Keratinocyte (primary cell): Measurements from ENCODE around the gene CTNND2.

ENCODE experiments used
- CTCF ChIP-seq, 3 experiments: IDR thresholded peaks in 1 of 3; conservative IDR thresholded peaks in 1 of 3; optimal IDR thresholded peaks in 1 of 3; 2 replicates in 2 of 3; 3 replicates in 1 of 3; pipeline versions ENCODE3 to v1.5.1; 2011; ENCODE audit warnings: low read length in 3 of 3, mild to moderate bottlenecking in 3 of 3, moderate library complexity in 2 of 3, control low read depth in 1 of 3, inconsistent platforms in 1 of 3; ENCODE audit not compliant: insufficient read depth in 2 of 3; ENCODE audit errors: extremely low read depth in 1 of 3
- EZH2 ChIP-seq: IDR thresholded peaks from one replicate; pipeline ENCODE4 v1.6.1; 2012; ENCODE audit warnings: inconsistent platforms, mild to moderate bottlenecking, low read length, moderate library complexity

- no peak for TF ChIP-seq CTCF (optimal IDR thresholded peaks at IDR 0.05 in 1 of 3, IDR thresholded peaks at IDR 0.05 in 1 of 3, conservative IDR thresholded peaks at IDR 0.05 in 1 of 3; ENCODE audit: extremely low read depth in 1 of 3, insufficient read depth in 2 of 3, low read length in 3 of 3)
- TF ChIP-seq EZH2: no peak
Measured at GRCh38 chr5:11273180-11273903, 630.9 kb downstream of the CTNND2 start.
